Neuronal stem cell (in vitro differentiated cells): ENCODE measurements around the gene CCDC30.
"Not testable (repeated sequence)": the region's sequence is repeated elsewhere in the genome, so short reads cannot be mapped to it uniquely, and the experiment has no call there.

ENCODE experiments used
- DNase-seq: peaks from one replicate; pipeline ENCODE4 v3.0.0-alpha.2; 2013; ENCODE audit warnings: low spot score
- H2AFZ ChIP-seq: one replicate; pipeline ENCODE4 v1.6.1; 2013; ENCODE audit warnings: mild to moderate bottlenecking, low read length, inconsistent platforms
- H2AK5ac ChIP-seq: 2 replicates; pipeline ENCODE4 v1.6.1; 2013; ENCODE audit warnings: low read depth, mild to moderate bottlenecking, inconsistent platforms, low read length, moderate library complexity, mixed read lengths
- H2BK120ac ChIP-seq: 2 replicates; pipeline ENCODE4 v1.6.1; 2013; ENCODE audit warnings: low read depth, mild to moderate bottlenecking, inconsistent platforms, low read length, moderate library complexity, mixed read lengths
- H2BK12ac ChIP-seq: one replicate; pipeline ENCODE4 v1.6.1; 2013; ENCODE audit warnings: low read length, inconsistent platforms
- H2BK15ac ChIP-seq: 2 replicates; pipeline ENCODE4 v1.6.1; 2013; ENCODE audit warnings: mild to moderate bottlenecking, low read length, inconsistent platforms, mixed read lengths
- H2BK5ac ChIP-seq: one replicate; pipeline ENCODE4 v1.6.1; 2013; ENCODE audit warnings: inconsistent platforms, mild to moderate bottlenecking, low read length, moderate library complexity
- H3K14ac ChIP-seq: one replicate; pipeline ENCODE4 v1.6.1; 2013; ENCODE audit warnings: low read length, inconsistent platforms
- H3K18ac ChIP-seq: 2 replicates; pipeline ENCODE4 v1.6.1; 2013; ENCODE audit warnings: low read length, inconsistent platforms
- H3K23ac ChIP-seq: 2 replicates; pipeline ENCODE4 v1.6.1; 2013; ENCODE audit warnings: low read depth, mild to moderate bottlenecking, mixed read lengths, low read length, inconsistent platforms; ENCODE audit not compliant: poor library complexity
- H3K27ac ChIP-seq: replicated peaks from 3 replicates; pipeline ENCODE4 v1.5.1; 2013; ENCODE audit warnings: low read length, inconsistent platforms
- H3K27me3 ChIP-seq, 3 experiments: 2 replicates each; pipeline ENCODE4 v1.6.1; 2013; ENCODE audit warnings: low read length in 3 of 3, mild to moderate bottlenecking in 2 of 3, inconsistent platforms in 1 of 3, low read depth in 1 of 3, mixed read lengths in 1 of 3, moderate library complexity in 1 of 3; ENCODE audit not compliant: control insufficient read depth in 3 of 3, insufficient read depth in 3 of 3
- H3K36me3 ChIP-seq, 2 donors: replicated peaks in 1 of 2; 2 replicates each; pipeline ENCODE4 v1.6.1; 2013; ENCODE audit warnings: low read length in 2 of 2; ENCODE audit not compliant: control insufficient read depth in 2 of 2, insufficient read depth in 2 of 2
- H3K4ac ChIP-seq: 2 replicates; pipeline ENCODE4 v1.6.1; 2013; ENCODE audit warnings: inconsistent platforms, mild to moderate bottlenecking, low read length, moderate library complexity
- H3K4me1 ChIP-seq, 2 donors: 1 replicate in 1 of 2; 2 replicates in 1 of 2; pipeline ENCODE4 v1.6.1; 2013; ENCODE audit warnings: low read length in 2 of 2, low read depth in 1 of 2; ENCODE audit not compliant: control insufficient read depth in 2 of 2, insufficient read depth in 1 of 2
- H3K4me2 ChIP-seq: one replicate; pipeline ENCODE4 v1.6.1; 2013; ENCODE audit warnings: mild to moderate bottlenecking, low read length, inconsistent platforms; ENCODE audit not compliant: insufficient read depth, poor library complexity, severe bottlenecking
- H3K4me3 ChIP-seq, 2 donors: 2 replicates each; pipeline ENCODE4 v1.5.1; 2013; ENCODE audit warnings: low read length in 2 of 2, mild to moderate bottlenecking in 2 of 2, inconsistent platforms in 1 of 2, moderate library complexity in 1 of 2
- H3K79me1 ChIP-seq: one replicate; pipeline ENCODE4 v1.6.1; 2013; ENCODE audit warnings: low read depth, mild to moderate bottlenecking, inconsistent platforms, low read length, moderate library complexity
- H3K9ac ChIP-seq: one replicate; pipeline ENCODE4 v1.6.1; 2013; ENCODE audit warnings: mild to moderate bottlenecking, low read depth, low read length, inconsistent platforms; ENCODE audit not compliant: poor library complexity
- H3K9me3 ChIP-seq, 2 donors: replicated peaks in 1 of 2; 2 replicates each; pipeline versions ENCODE3 to v1.6.1; 2013; ENCODE audit warnings: low read length in 2 of 2, mild to moderate bottlenecking in 2 of 2, inconsistent platforms in 1 of 2, low read depth in 1 of 2, mixed read lengths in 1 of 2, moderate library complexity in 1 of 2; ENCODE audit not compliant: control insufficient read depth in 2 of 2, insufficient read depth in 1 of 2
- H4K8ac ChIP-seq: one replicate; pipeline ENCODE4 v1.6.1; 2013; ENCODE audit warnings: low read depth, mild to moderate bottlenecking, inconsistent platforms, low read length, moderate library complexity
- H4K91ac ChIP-seq: one replicate; pipeline ENCODE4 v1.6.1; 2013; ENCODE audit warnings: low read length, low read depth, mild to moderate bottlenecking, inconsistent platforms; ENCODE audit not compliant: poor library complexity
- WGBS, 2 donors: extraction: QIAGEN DNeasy Blood & Tissue Kit; methylation state at CpG; one replicate each; pipeline ENCODE4 v1.1.7; 2013; ENCODE audit warnings: missing lambda C conversion rate in 2 of 2, mixed read lengths in 1 of 2; ENCODE audit not compliant: insufficient read length in 2 of 2, insufficient replicate concordance in 1 of 2; ENCODE audit errors: extremely low coverage in 2 of 2; 5-methylcytosine and 5-hydroxymethylcytosine counted together

Gene CCDC30

GRCh38 chr1:42506576-42506975 is 43.5 kb downstream of the CCDC30 start:
- Histone ChIP-seq H2AK5ac (no peak overlapping the region), H3K79me1 (no peaks in the 10 kb centered on the region), H2BK120ac (no peak overlapping the region), H3K4me1 (no peaks in the 10 kb centered on the region), H3K23ac (no peak overlapping the region), H2BK5ac (no peak overlapping the region), H3K4ac (no peak overlapping the region), H3K9me3 (peaks cover 23 to 68% of the 10 kb centered on the region in 2 donors), H3K4me3 (no peak overlapping the region), H2BK15ac (no peak overlapping the region), H3K9ac (no peak overlapping the region), H3K27ac (no peak overlapping the region), H3K14ac (no peak overlapping the region), H3K27me3 (no peaks in the 10 kb centered on the region), H2AFZ (no peak overlapping the region), H3K4me2 (no peak overlapping the region), H3K36me3 (no peaks in the 10 kb centered on the region), H2BK12ac (no peak overlapping the region), H4K91ac (no peak overlapping the region), H4K8ac (no peak overlapping the region), H3K18ac (no peak overlapping the region)
- no CpG with 5 or more reads among the region's 1 CpG for WGBS, 2 donors
- DNase-seq = no peak

- not testable (repeated sequence) for H3K79me1 ChIP-seq, H3K4me2 ChIP-seq, H2BK12ac ChIP-seq, DNase-seq, H3K23ac ChIP-seq, H3K14ac ChIP-seq, H3K27ac ChIP-seq, H3K18ac ChIP-seq, H2BK15ac ChIP-seq, H3K4ac ChIP-seq, H4K91ac ChIP-seq, H3K4me1 ChIP-seq, H2BK120ac ChIP-seq, H3K4me3 ChIP-seq, H3K36me3 ChIP-seq, H3K9ac ChIP-seq, H2BK5ac ChIP-seq, H3K27me3 ChIP-seq, H2AK5ac ChIP-seq, H4K8ac ChIP-seq, H2AFZ ChIP-seq
- WGBS, 2 donors = no CpG with 5 or more reads among the region's 6 CpGs
- H3K9me3 ChIP-seq = peaks cover 17 to 47% of the 10 kb centered on the region in 2 donors
Observed at GRCh38 chr1:42511581-42512155, 48.6 kb downstream of the CCDC30 start.

- no peak for DNase-seq
- Histone ChIP-seq H2BK15ac (no peak overlapping the region), H3K14ac (no peak overlapping the region), H2AK5ac (no peak overlapping the region), H4K91ac (no peak overlapping the region), H3K27me3 (no peaks in the 10 kb centered on the region), H3K9me3 (peaks cover 0 to 16% of the 10 kb centered on the region in 2 donors), H3K4me1 (no peaks in the 10 kb centered on the region), H3K27ac (no peak overlapping the region), H3K18ac (no peak overlapping the region), H3K79me1 (no peaks in the 10 kb centered on the region), H2BK12ac (no peak overlapping the region), H3K9ac (no peak overlapping the region), H3K36me3 (no peaks in the 10 kb centered on the region), H2BK5ac (no peak overlapping the region), H4K8ac (no peak overlapping the region), H2BK120ac (no peak overlapping the region), H3K4me3 (no peak overlapping the region), H3K4me2 (no peak overlapping the region), H3K23ac (no peak overlapping the region), H3K4ac (no peak overlapping the region), H2AFZ (no peak overlapping the region)
- no CpG with 5 or more reads among the region's 1 CpG for WGBS, 2 donors
Observed at GRCh38 chr1:42518908-42519307, 55.8 kb downstream of the CCDC30 start.

- no peak overlapping the region for H3K27ac ChIP-seq
- H3K18ac ChIP-seq = no peak overlapping the region
- H4K91ac ChIP-seq = no peak overlapping the region
- H3K9ac ChIP-seq = no peak overlapping the region
- H3K4me3 ChIP-seq = no peak overlapping the region
- H3K36me3 ChIP-seq = no peaks in the 10 kb centered on the region
- H2BK120ac ChIP-seq = no peak overlapping the region
- DNase-seq = no peak
- no peak overlapping the region for H2AK5ac ChIP-seq
- no peak overlapping the region for H3K23ac ChIP-seq
- H2BK12ac ChIP-seq = no peak overlapping the region
- H3K79me1 ChIP-seq = no peaks in the 10 kb centered on the region
- H3K9me3 ChIP-seq = peaks cover 3 to 14% of the 10 kb centered on the region in 2 donors
- H4K8ac ChIP-seq = no peak overlapping the region
- no peak overlapping the region for H3K4me2 ChIP-seq
- peaks cover 0 to 2% (median 0%) of the 10 kb centered on the region in 3 experiments for H3K27me3 ChIP-seq
- H2BK5ac ChIP-seq = no peak overlapping the region
- no CpG with 5 or more reads among the region's 3 CpGs for WGBS, 2 donors
- peaks cover 2 to 3% of the 10 kb centered on the region in 2 donors for H3K4me1 ChIP-seq
- H2AFZ ChIP-seq = no peak overlapping the region
- no peak overlapping the region for H2BK15ac ChIP-seq
- H3K14ac ChIP-seq = no peak overlapping the region
- no peak overlapping the region for H3K4ac ChIP-seq
Observed at GRCh38 chr1:42523171-42523570, 60.1 kb downstream of the CCDC30 start.
